Smooth muscle cell (in vitro differentiated cells): ENCODE data around the gene PARD3. TPM values are rescaled to one million over a fixed set of nuclear protein-coding genes. Genes with fewer than 3 reads are reported as not detected.

Source experiments
- DNase-seq: peaks from one replicate; lab custom pipeline; 2025; ENCODE audit not compliant: unreplicated experiment; lab: John Stamatoyannopoulos, UW
- H2AFZ ChIP-seq: fragments of 200-600 bp; sonication (generic); 2 replicates; pipeline ENCODE4 v1.6.0; 2016; ENCODE audit warnings: antibody characterized with exemption, low read depth, mild to moderate bottlenecking
- H3F3A ChIP-seq: fragments of 200-600 bp; sonication (generic); 2 replicates; pipeline ENCODE4 v1.6.0; 2017; ENCODE audit warnings: antibody characterized with exemption, low read depth
- H3K27ac ChIP-seq: fragments of 200-600 bp; sonication (generic); 2 replicates; pipeline ENCODE4 v1.5.1; 2016; ENCODE audit warnings: low read depth, mild to moderate bottlenecking
- H3K27me3 ChIP-seq: fragments of 200-600 bp; sonication (generic); 2 replicates; pipeline ENCODE4 v1.6.1; 2016; ENCODE audit warnings: low read depth, mild to moderate bottlenecking
- H3K36me3 ChIP-seq: fragments of 200-600 bp; sonication (generic); 2 replicates; pipeline ENCODE4 v1.5.1; 2016; ENCODE audit warnings: low read depth
- H3K4me1 ChIP-seq: fragments of 200-600 bp; sonication (generic); 2 replicates; pipeline ENCODE4 v1.5.1; 2016; ENCODE audit warnings: low read depth
- H3K4me2 ChIP-seq: fragments of 200-600 bp; sonication (generic); 2 replicates; pipeline ENCODE4 v1.6.0; 2016; ENCODE audit warnings: mild to moderate bottlenecking
- H3K4me3 ChIP-seq: fragments of 200-600 bp; sonication (generic); 2 replicates; pipeline ENCODE4 v1.5.1; 2016; ENCODE audit warnings: mild to moderate bottlenecking
- H3K79me2 ChIP-seq: fragments of 200-600 bp; sonication (generic); 2 replicates; pipeline ENCODE4 v1.6.0; 2016; ENCODE audit warnings: low read depth, mild to moderate bottlenecking
- H3K9ac ChIP-seq: fragments of 200-600 bp; sonication (generic); 2 replicates; pipeline ENCODE4 v1.6.0; 2016; ENCODE audit warnings: low read depth
- H3K9me3 ChIP-seq: fragments of 200-600 bp; sonication (generic); replicated peaks from 2 replicates; pipeline ENCODE4 v1.5.1; 2016; ENCODE audit warnings: low read depth
- H4K20me1 ChIP-seq: fragments of 200-600 bp; sonication (generic); 2 replicates; pipeline ENCODE4 v1.6.0; 2016; ENCODE audit warnings: low read depth
- CTCF ChIP-seq: fragments of 200-600 bp; sonication (generic); IDR thresholded peaks from 2 replicates; pipeline ENCODE4 v1.5.1; 2017; ENCODE audit warnings: borderline replicate concordance, mild to moderate bottlenecking, antibody characterized with exemption; ENCODE audit not compliant: insufficient read depth, poor library complexity, severe bottlenecking
- WGBS: methylation state at CpG from one replicate; pipeline ENCODE4 v1.1.7; 2016; ENCODE audit warnings: low lambda C conversion rate; 5-methylcytosine and 5-hydroxymethylcytosine counted together
- polyA plus RNA-seq: library from polyadenylated mRNA; unstranded; fragments of >200 nt; fragmentation: Nextera tagmentation; extraction: Ambion mirVana; gene quantifications from 2 replicates; pipeline ENCODE4 v1.2.1, GENCODE V29; 2016
- total RNA-seq: library from RNA; depleted of rRNA; stranded (reverse); fragments of >200 nt; gene quantifications from 2 replicates; pipeline ENCODE4 v1.2.3, GENCODE V29; 2014

PARD3 gene
- total and polyA plus RNA-seq, 2 experiments from 2014 or later, result 17.5 to 26.0 TPM

GRCh38 chr10:34555653-34556052 is 259.4 kb downstream of the PARD3 start:
- no peak overlapping the region for H3K4me2 ChIP-seq
- H3K27ac ChIP-seq, result no peak overlapping the region
- no peak overlapping the region for H2AFZ ChIP-seq
- TF ChIP-seq CTCF, result no peak
- no peaks in the 10 kb centered on the region for H3F3A ChIP-seq
- H3K36me3 ChIP-seq, result no peaks in the 10 kb centered on the region
- no peaks in the 10 kb centered on the region for H3K4me1 ChIP-seq
- DNase-seq, result no peak
- no peaks in the 10 kb centered on the region for H3K27me3 ChIP-seq
- peaks cover 13% of the 10 kb centered on the region for H4K20me1 ChIP-seq
- H3K9me3 ChIP-seq, result no peaks in the 10 kb centered on the region
- H3K79me2 ChIP-seq, result peaks cover 10% of the 10 kb centered on the region
- 100% methylated on average over 1 of the region's 1 CpG for WGBS
- H3K9ac ChIP-seq, result no peak overlapping the region
- no peak overlapping the region for H3K4me3 ChIP-seq

GRCh38 chr10:34553747-34554146 is 261.3 kb downstream of the PARD3 start:
- Histone ChIP-seq H4K20me1 (peaks cover 13% of the 10 kb centered on the region), H3F3A (no peaks in the 10 kb centered on the region), H3K27me3 (no peaks in the 10 kb centered on the region), H3K4me3 (no peak overlapping the region), H3K4me2 (no peak overlapping the region), H3K36me3 (no peaks in the 10 kb centered on the region), H3K4me1 (no peaks in the 10 kb centered on the region), H3K9me3 (no peaks in the 10 kb centered on the region), H3K9ac (no peak overlapping the region), H2AFZ (no peak overlapping the region), H3K79me2 (peaks cover 6% of the 10 kb centered on the region), H3K27ac (no peak overlapping the region)
- no peak for DNase-seq
- no peak for TF ChIP-seq CTCF
- 27% methylated on average over 1 of the region's 1 CpG for WGBS

- H3K9ac ChIP-seq, result no peak overlapping the region
- no peaks in the 10 kb centered on the region for H3K27me3 ChIP-seq
- H2AFZ ChIP-seq, result no peak overlapping the region
- no peak overlapping the region for H3K4me3 ChIP-seq
- TF ChIP-seq CTCF, result no peak
- no peaks in the 10 kb centered on the region for H3K4me1 ChIP-seq
- H3K36me3 ChIP-seq, result no peaks in the 10 kb centered on the region
- H3K27ac ChIP-seq, result no peak overlapping the region
- H3K79me2 ChIP-seq, result peaks cover 6% of the 10 kb centered on the region
- no peaks in the 10 kb centered on the region for H3F3A ChIP-seq
- H4K20me1 ChIP-seq, result peaks cover 13% of the 10 kb centered on the region
- DNase-seq, result no peak
- H3K9me3 ChIP-seq, result no peaks in the 10 kb centered on the region
- WGBS, result 98% methylated on average over 4 of the region's 4 CpGs
- H3K4me2 ChIP-seq, result no peak overlapping the region
These were observed 263.8 kb downstream of the PARD3 start for GRCh38 chr10:34551295-34551694.

GRCh38 chr10:34549953-34550352 is 265.1 kb downstream of the PARD3 start:
- H2AFZ ChIP-seq, result no peak overlapping the region
- no peaks in the 10 kb centered on the region for H3F3A ChIP-seq
- H3K27ac ChIP-seq, result no peak overlapping the region
- H3K27me3 ChIP-seq, result no peaks in the 10 kb centered on the region
- WGBS, result 98% methylated on average over 9 of the region's 9 CpGs
- no peaks in the 10 kb centered on the region for H3K4me1 ChIP-seq
- DNase-seq, result no peak
- no peak overlapping the region for H3K4me2 ChIP-seq
- no peak overlapping the region for H3K9ac ChIP-seq
- H3K36me3 ChIP-seq, result no peaks in the 10 kb centered on the region
- H3K4me3 ChIP-seq, result no peak overlapping the region
- H4K20me1 ChIP-seq, result peaks cover 18% of the 10 kb centered on the region
- TF ChIP-seq CTCF, result no peak
- H3K9me3 ChIP-seq, result no peaks in the 10 kb centered on the region
- H3K79me2 ChIP-seq, result peaks cover 6% of the 10 kb centered on the region
